ENCODE data around the gene STXBP4.

DNA sequence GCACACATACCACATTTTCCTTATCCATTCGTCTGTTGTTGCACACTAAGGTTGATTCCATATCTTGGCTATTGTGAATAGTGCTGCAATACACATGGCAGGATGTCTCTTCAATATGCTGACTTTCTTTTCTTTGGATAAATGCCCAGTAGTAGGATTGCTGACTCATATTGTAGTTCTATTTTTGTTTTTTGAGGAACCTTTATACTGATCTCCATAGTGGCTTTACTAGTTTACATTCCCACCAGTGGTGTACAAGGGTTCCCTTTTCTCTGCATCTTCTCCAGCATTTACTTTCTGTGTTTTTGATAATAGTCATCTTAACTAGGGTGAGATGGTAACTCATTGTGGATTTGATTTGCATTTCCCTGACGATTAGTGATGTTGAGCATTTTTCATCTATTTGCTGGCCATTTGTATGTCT is 118.1 kb downstream of the STXBP4 start:
- TF ChIP-seq FOXM1 (IDR thresholded peaks at IDR 0.05; ENCODE audit: low read depth) (no peak), EP300 (IDR thresholded peaks at IDR 0.05; ENCODE audit: borderline replicate concordance in 1 of 2, low read depth in 1 of 2, low read length in 1 of 2) (0 out of 4 replicates have a peak, but pooled peaks of 1 of the 2 experiments have one; percentile 16), JUND (IDR thresholded peaks at IDR 0.05) (no peak; the same call in 1 of the 2 replicates), RFX5 (IDR thresholded peaks at IDR 0.05; ENCODE audit: low read length) (no peak), CHD2 (IDR thresholded peaks at IDR 0.05; ENCODE audit: low read length, partially characterized antibody) (no peak), TAF1 (IDR thresholded peaks at IDR 0.05; ENCODE audit: borderline replicate concordance, low read depth, low read length) (no peak), POLR2AphosphoS5 (IDR thresholded peaks at IDR 0.05; ENCODE audit: low read depth, low read length) (no peak)
- TF ChIP-seq, protein P1, sequence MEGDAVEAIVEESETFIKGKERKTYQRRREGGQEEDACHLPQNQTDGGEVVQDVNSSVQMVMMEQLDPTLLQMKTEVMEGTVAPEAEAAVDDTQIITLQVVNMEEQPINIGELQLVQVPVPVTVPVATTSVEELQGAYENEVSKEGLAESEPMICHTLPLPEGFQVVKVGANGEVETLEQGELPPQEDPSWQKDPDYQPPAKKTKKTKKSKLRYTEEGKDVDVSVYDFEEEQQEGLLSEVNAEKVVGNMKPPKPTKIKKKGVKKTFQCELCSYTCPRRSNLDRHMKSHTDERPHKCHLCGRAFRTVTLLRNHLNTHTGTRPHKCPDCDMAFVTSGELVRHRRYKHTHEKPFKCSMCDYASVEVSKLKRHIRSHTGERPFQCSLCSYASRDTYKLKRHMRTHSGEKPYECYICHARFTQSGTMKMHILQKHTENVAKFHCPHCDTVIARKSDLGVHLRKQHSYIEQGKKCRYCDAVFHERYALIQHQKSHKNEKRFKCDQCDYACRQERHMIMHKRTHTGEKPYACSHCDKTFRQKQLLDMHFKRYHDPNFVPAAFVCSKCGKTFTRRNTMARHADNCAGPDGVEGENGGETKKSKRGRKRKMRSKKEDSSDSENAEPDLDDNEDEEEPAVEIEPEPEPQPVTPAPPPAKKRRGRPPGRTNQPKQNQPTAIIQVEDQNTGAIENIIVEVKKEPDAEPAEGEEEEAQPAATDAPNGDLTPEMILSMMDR (IDR thresholded peaks at IDR 0.05) = no peak
- TF ChIP-seq, protein P2, sequence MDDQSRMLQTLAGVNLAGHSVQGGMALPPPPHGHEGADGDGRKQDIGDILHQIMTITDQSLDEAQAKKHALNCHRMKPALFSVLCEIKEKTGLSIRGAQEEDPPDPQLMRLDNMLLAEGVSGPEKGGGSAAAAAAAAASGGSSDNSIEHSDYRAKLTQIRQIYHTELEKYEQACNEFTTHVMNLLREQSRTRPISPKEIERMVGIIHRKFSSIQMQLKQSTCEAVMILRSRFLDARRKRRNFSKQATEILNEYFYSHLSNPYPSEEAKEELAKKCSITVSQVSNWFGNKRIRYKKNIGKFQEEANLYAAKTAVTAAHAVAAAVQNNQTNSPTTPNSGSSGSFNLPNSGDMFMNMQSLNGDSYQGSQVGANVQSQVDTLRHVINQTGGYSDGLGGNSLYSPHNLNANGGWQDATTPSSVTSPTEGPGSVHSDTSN (IDR thresholded peaks at IDR 0.05) = no peak
- TF ChIP-seq, protein P3, sequence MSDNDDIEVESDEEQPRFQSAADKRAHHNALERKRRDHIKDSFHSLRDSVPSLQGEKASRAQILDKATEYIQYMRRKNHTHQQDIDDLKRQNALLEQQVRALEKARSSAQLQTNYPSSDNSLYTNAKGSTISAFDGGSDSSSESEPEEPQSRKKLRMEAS (IDR thresholded peaks at IDR 0.05; ENCODE audit: low read depth) = peak; percentile 57; the same call in 1 of the 2 replicates
- TF ChIP-seq, protein P4, sequence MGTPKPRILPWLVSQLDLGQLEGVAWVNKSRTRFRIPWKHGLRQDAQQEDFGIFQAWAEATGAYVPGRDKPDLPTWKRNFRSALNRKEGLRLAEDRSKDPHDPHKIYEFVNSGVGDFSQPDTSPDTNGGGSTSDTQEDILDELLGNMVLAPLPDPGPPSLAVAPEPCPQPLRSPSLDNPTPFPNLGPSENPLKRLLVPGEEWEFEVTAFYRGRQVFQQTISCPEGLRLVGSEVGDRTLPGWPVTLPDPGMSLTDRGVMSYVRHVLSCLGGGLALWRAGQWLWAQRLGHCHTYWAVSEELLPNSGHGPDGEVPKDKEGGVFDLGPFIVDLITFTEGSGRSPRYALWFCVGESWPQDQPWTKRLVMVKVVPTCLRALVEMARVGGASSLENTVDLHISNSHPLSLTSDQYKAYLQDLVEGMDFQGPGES (IDR thresholded peaks at IDR 0.05; ENCODE audit: low read depth, low read length) = no peak
- TF ChIP-seq, protein P5, sequence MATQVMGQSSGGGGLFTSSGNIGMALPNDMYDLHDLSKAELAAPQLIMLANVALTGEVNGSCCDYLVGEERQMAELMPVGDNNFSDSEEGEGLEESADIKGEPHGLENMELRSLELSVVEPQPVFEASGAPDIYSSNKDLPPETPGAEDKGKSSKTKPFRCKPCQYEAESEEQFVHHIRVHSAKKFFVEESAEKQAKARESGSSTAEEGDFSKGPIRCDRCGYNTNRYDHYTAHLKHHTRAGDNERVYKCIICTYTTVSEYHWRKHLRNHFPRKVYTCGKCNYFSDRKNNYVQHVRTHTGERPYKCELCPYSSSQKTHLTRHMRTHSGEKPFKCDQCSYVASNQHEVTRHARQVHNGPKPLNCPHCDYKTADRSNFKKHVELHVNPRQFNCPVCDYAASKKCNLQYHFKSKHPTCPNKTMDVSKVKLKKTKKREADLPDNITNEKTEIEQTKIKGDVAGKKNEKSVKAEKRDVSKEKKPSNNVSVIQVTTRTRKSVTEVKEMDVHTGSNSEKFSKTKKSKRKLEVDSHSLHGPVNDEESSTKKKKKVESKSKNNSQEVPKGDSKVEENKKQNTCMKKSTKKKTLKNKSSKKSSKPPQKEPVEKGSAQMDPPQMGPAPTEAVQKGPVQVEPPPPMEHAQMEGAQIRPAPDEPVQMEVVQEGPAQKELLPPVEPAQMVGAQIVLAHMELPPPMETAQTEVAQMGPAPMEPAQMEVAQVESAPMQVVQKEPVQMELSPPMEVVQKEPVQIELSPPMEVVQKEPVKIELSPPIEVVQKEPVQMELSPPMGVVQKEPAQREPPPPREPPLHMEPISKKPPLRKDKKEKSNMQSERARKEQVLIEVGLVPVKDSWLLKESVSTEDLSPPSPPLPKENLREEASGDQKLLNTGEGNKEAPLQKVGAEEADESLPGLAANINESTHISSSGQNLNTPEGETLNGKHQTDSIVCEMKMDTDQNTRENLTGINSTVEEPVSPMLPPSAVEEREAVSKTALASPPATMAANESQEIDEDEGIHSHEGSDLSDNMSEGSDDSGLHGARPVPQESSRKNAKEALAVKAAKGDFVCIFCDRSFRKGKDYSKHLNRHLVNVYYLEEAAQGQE (IDR thresholded peaks at IDR 0.05; ENCODE audit: low read depth, low read length) = no peak
